NCI-H774 (cell line): ENCODE measurements around the gene PPFIBP1.
"Not testable (repeated sequence)": the region's sequence is repeated elsewhere in the genome, so short reads cannot be mapped to it uniquely, and the experiment has no call there.

Experiments
- DNase-seq: peaks from one replicate; lab custom pipeline; 2025; lab: John Stamatoyannopoulos, UW

The PPFIBP1 gene

DNA sequence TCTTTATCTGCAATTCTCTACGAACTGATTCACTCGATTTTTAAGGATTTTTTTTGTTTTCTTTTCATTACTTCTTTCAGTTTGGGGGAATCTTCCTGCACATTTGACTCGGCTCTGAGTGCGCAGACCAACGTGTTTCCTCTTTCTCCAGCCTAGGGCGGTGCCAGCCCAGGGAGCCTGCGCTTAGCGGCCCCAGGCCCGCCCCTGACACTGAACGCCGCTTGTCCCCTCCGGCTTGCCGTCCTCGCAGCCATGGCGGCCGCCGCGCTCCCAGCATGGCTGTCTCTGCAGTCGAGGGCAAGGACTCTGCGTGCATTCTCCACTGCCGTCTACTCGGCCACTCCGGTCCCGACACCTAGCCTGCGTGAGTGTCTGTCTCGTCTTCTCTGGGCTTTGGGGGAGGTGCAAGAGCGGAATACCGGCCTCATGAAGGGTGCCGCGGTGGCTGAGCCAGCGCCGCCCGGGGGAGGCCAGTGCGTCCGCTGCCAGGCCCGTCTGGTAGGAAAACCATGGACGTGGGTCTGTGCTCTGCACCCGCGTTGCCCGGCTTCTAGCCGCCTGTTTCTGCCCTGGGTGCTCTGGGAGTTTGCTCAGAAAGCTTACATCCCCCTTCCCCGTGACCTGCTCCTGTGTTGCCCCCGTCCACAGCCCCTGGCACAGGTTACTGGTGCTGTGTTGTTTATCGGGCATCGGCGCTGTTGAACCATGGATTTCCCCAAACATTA, 186.7 kb downstream of the PPFIBP1 start, which contains the start of gene MRPS35:
MRPS35 (plus strand) TSS at position 241 of the 725 bp plus-strand sequence; CDS start at position 253, 12 bp downstream.
- peak; percentile 87 for DNase-seq

DNA sequence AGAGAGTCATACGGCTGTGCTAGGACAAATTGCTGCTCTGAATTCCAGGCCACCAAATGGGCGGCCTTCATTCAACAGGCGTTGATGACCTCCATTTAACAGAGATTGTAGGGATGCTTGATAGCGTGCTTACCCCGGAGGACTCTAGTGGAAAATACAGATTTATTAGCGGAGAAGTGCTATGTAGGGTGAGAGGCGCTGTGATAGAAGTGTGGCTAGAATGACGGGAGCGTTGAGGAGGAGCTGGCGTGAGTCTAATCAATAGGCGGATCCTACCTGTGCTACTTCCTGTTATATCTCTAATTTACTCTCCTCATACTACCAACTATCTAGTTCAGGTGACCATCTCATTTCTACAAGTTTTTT, 187.3 kb downstream of the PPFIBP1 start:
- DNase-seq = no peak

DNA sequence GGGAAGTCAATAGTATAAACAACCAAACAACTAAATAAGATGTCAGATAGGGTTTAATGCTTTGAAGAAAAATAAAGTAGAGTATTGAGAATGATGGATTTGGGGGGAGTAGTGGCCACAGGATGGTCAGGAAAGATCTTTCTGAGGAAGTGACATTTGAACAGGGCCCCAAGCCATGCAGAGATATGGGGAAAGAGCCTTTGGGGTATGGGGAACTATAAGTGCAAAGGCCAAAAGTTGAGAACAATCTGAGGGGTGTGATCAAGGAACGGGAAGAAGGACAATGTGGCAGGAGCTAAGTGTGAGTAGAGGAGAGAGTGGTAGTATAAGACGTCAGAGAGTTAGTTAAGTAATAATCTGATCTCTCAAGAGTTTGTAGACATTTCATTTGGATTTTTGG, 188.0 kb downstream of the PPFIBP1 start:
- DNase-seq = no peak

DNA sequence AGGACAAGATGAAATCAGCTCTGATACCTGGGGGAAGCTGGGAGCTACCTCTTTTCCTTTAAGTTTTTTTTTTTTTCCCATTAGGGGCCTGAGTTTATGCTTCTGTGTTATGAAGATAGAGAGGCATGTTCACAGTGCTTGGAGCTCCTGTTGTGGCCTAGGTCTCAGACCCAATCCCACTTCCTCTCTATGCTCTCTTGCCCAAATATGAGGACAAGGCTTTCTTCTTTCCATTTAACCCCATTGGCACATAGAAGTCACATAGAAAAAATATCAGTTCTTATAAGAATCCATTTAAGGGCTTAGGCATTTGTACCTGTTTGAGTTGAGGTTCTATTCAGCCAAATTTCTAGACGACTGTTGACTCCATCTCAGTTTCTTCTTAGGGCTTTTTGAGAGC, 199.2 kb downstream of the PPFIBP1 start:
- no peak for DNase-seq

DNA sequence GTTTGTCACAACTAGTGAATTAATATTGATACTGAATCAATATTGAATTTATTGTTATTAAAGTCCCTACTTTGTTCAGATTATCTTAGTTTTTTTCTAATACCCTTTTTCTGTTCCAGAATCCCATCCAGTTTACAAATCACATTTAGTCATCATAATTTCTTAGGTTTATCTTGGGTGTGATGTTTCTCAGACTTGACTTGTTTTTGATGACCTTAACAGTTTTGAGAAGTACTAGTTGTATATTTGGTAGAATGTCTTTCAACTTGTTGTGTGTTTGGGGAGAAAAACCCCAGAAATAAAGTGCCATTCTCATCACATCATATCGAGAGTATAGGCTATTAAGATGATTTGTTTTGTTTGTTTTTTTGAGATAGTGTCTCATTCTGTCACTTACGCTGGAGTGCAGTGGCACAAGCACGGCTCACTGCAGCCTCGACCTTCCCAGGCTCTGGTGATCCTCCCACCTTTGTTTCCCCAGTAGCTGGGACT, 206.1 kb downstream of the PPFIBP1 start:
- no peak for DNase-seq

DNA sequence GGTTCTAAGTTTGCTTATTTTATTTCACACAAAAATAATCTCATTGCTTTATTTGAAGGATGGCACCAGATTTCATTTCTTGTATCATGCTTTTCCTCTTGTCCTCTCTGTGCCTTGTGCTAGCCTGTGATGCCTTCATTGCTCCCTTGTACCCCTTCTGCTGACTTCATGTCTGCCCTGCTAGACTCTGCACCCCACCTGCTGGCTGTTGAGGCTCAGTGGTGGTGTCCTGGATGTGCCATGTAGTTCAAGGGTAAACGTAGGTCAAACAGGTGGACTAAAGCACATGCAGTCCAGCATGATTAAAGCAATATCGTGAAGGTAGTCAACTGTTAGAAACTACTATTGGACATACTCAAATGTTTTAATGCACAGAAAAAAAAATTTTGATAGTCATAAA, 208.3 kb downstream of the PPFIBP1 start:
- no peak for DNase-seq

DNA sequence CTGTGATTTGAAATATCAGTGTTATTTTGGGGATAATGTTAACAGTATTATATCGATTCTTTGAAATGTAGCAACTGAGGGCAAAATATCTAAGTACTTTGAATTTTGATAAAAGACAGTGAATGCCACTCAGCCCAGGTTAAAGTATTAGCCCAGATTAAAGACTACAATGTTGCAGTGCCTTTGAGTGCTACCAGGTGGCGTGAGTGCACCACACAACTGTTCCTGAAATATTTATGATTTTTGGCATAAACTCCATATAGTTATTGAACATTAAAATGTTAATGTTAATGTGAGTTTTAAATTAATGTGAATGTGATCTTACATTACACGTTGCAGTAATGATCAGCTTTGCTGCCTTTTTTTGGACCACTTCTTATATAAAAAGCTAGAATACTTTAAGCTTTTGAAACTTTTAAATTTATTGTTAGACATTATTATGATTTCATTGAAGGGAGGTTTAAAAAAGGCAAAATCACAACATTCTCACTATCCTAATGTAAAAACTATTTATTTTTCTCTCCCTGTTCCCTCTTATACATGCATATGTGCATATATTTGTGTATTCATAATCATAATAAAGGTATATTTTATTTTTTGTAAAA, 209.1 kb downstream of the PPFIBP1 start:
- no peak for DNase-seq

DNA sequence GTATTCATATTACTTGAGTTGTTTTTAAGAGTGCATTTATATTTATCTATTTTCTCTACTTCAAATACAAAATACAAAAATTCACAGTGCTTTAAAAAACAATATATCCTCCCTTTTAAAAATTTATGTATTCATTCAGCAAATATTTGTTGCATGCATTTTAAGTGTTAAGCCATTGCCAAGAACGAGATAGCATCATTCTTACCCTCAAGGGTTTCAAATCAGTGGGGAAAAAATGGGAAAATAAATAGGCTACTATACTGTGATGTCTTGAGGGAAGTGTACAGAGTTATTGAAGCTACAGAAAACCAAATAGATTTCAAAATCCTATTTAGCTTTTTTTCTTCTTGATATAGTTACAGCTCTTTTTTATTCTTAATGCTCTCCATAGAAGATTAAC, 209.8 kb downstream of the PPFIBP1 start:
- DNase-seq = no peak

DNA sequence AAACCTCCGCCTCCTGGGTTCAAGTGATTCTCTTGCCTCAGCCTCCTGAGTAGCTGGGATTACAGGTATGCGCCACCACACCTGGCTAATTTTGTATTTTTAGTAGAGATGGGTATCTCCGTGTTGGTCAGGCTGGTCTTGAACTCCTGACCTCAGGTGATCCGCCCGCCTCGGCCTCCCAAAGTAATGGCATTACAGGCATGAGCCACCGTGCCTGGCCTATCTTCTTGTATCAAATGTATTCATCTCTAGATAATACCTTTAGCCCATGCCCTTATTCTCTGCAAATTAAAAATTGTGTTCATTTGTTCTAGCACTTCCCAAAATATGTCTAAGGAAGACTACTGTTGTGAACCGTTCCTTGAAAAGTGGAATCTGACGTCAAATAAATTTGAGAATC, 210.3 kb downstream of the PPFIBP1 start:
- DNase-seq = not testable (repeated sequence)

DNA sequence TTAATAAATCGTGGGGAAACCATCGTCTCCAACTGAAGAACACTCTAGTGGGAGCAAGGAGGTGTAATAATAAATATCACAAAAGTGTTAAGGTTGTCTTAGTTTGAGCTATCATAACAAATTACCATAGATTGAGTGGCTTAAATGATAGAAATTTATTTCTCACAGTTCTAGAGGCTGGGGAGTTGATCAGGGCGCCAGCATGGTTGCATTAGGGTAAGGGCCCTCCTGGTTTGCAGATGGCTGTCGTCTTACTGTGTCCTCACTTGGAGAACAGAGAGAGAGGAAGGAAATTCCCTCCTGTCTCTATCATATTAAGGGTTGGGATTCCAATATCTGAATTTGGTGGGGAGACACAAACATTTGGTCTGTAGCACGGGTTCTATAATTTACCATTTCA, 219.6 kb downstream of the PPFIBP1 start:
- DNase-seq = no peak
